ENCODE results near the gene ZSWIM6. TPM values are rescaled to one million over a fixed set of nuclear protein-coding genes. Genes with fewer than 3 reads are reported as not detected.

Gene ZSWIM6
- total and polyA plus RNA-seq, 2 of the 4 experiments (the other 2 are of a cell fraction): 10.8 to 14.1 TPM

DNA sequence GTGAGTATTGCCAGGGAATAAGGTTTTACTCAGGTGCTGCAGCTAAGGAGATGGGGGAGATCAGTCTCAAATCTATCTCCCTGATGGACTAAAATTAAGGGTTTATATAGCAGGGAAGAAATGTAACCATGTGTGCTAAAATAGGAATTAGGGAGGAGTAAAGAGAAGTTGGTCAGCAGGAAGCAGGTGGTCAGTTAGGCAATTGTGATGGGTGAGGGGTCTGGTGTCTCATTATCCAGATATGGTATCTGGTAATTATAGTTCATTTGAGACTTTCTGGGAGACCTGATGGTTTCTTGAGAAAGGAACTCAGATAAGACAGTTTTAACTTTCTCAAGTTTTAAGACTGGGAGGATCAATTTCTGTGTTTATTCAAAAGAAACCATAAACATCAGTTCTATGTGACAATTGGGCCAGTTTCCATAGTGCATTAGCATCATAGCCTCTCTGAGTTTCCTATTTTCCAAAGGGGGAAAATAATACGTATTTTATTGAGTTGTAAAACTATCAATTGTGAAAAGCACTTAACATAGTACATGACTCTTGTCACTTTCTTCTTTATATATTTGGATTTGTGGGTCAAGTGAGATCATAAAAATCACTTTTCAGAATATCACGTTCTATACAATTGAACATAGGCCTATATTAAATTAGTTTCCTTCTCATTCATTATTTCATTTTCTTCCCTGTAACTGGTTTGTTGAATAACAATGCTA is 115.9 kb downstream of the ZSWIM6 start:
- no peak overlapping the region for H4K8ac ChIP-seq (ENCODE audit: low read depth in 2 of 2, low read length in 2 of 2)
- no peak overlapping the region for H2BK20ac ChIP-seq (ENCODE audit: low read depth, low read length)
- H3K27ac ChIP-seq (ENCODE audit: insufficient read depth, low read length): no peak overlapping the region
- H3K9me3 ChIP-seq (ENCODE audit: control insufficient read depth, insufficient read depth, low read length): no peaks in the 10 kb centered on the region
- peaks cover 9% of the 10 kb centered on the region for H3K4me1 ChIP-seq (ENCODE audit: control insufficient read depth, insufficient read depth, low read length)
- H2BK5ac ChIP-seq (ENCODE audit: low read depth, low read length, poor library complexity, severe bottlenecking): no peak overlapping the region
- ATAC-seq (ENCODE audit: low read depth): no peak
- no peak overlapping the region for H3K4me3 ChIP-seq (ENCODE audit: insufficient read depth, low read depth, low read length)
- no peak overlapping the region for H3K4ac ChIP-seq (ENCODE audit: low read depth, low read length)
- ChIA-PET POLR2A (ENCODE audit: unreplicated experiment) (no interaction called here), CTCF (no interaction called here)
- dilution Hi-C loops (cut with HindIII; ENCODE audit: low sequenced_read_pairs, unreplicated experiment): no loop called here
- no TSS peak for BruUV-seq (replicated peaks)
- DNase-seq: no peak
- H4K20me1 ChIP-seq (ENCODE audit: insufficient read depth, low read length): peaks cover 23% of the 10 kb centered on the region; the same call in 1 of the 2 replicates
- H3K23ac ChIP-seq (ENCODE audit: low read depth, low read length): no peak overlapping the region
- H3K9ac ChIP-seq (ENCODE audit: low read depth, low read length): no peak overlapping the region
- peaks cover 21 to 56% of the 10 kb centered on the region in 2 experiments; a peak in 3 of 4 replicates for H3K79me1 ChIP-seq (ENCODE audit: low read depth in 1 of 2, low read length in 2 of 2)
- H4K91ac ChIP-seq (ENCODE audit: insufficient read depth, low read depth, low read length): no peak overlapping the region
- H2BK15ac ChIP-seq (ENCODE audit: low read depth, low read length): no peak overlapping the region
- no peak overlapping the region for H2AK9ac ChIP-seq (replicated peaks; ENCODE audit: low read depth, low read length, poor library complexity)
- no peak overlapping the region for H3K56ac ChIP-seq (ENCODE audit: extremely low read depth, insufficient read depth, low read length)
- no peak overlapping the region for H2AK5ac ChIP-seq (ENCODE audit: low read depth, low read length)
- H3K4me2 ChIP-seq (ENCODE audit: low read depth, low read length): no peak overlapping the region
- no peak overlapping the region for H2BK120ac ChIP-seq (ENCODE audit: low read depth, low read length)
- H3K9me1 ChIP-seq (ENCODE audit: insufficient read depth, low read length): peaks cover 6% of the 10 kb centered on the region
- no peaks in the 10 kb centered on the region for H3K27me3 ChIP-seq (ENCODE audit: control insufficient read depth, insufficient read depth, low read length)
- WGBS, 2 experiments (ENCODE audit: extremely low coverage in 2 of 2, insufficient read length in 1 of 2): no CpG with 5 or more reads among the region's 2 CpGs
- no peak overlapping the region for H4K5ac ChIP-seq (ENCODE audit: low read depth, low read length)
- no peak overlapping the region for H3K18ac ChIP-seq (ENCODE audit: low read depth, low read length)
- TF ChIP-seq, protein P1, sequence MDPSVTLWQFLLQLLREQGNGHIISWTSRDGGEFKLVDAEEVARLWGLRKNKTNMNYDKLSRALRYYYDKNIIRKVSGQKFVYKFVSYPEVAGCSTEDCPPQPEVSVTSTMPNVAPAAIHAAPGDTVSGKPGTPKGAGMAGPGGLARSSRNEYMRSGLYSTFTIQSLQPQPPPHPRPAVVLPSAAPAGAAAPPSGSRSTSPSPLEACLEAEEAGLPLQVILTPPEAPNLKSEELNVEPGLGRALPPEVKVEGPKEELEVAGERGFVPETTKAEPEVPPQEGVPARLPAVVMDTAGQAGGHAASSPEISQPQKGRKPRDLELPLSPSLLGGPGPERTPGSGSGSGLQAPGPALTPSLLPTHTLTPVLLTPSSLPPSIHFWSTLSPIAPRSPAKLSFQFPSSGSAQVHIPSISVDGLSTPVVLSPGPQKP (IDR thresholded peaks at IDR 0.05; ENCODE audit: borderline replicate concordance, low read depth, low read length): no peak
- no peak for TF ChIP-seq RCOR1 (IDR thresholded peaks at IDR 0.05; ENCODE audit: insufficient replicate concordance, low read length)
- no peak for TF ChIP-seq MXI1 (IDR thresholded peaks at IDR 0.05; ENCODE audit: borderline replicate concordance, low read depth, low read length)
- TF ChIP-seq FOS (IDR thresholded peaks at IDR 0.05; ENCODE audit: low read depth, low read length): no peak
- no peak for TF ChIP-seq CHD1 (IDR thresholded peaks at IDR 0.05; ENCODE audit: low read depth, low read length)
- no peak for TF ChIP-seq CEBPB (IDR thresholded peaks at IDR 0.05; ENCODE audit: low read depth, low read length)
- no peak for TF ChIP-seq MAZ (IDR thresholded peaks at IDR 0.05; ENCODE audit: borderline replicate concordance, low read depth, low read length)
- no peak for TF ChIP-seq RFX5 (IDR thresholded peaks at IDR 0.05; ENCODE audit: low read depth, low read length)
- TF ChIP-seq NFE2L2 (IDR thresholded peaks at IDR 0.05; ENCODE audit: low read depth, low read length): no peak
- no peak for TF ChIP-seq POLR2A (IDR thresholded peaks at IDR 0.05; ENCODE audit: low read depth, low read length)
- TF ChIP-seq SMC3 (IDR thresholded peaks at IDR 0.05; ENCODE audit: low read depth, low read length): no peak
- in situ Hi-C loops (cut with MboI; ENCODE audit: low sequenced_read_pairs): no loop called here
- H2AFZ ChIP-seq (replicated peaks; ENCODE audit: low read length, poor library complexity): no peak overlapping the region
- H3K14ac ChIP-seq (replicated peaks; ENCODE audit: low read depth, low read length): no peak overlapping the region
- intact Hi-C loops (cut with micrococcal nuclease): no loop called here
- H3K36me3 ChIP-seq (ENCODE audit: control insufficient read depth, insufficient read depth, low read length): peaks cover 2% of the 10 kb centered on the region; the same call in 1 of the 2 replicates
